ENCODE results near the gene VPS41.

The VPS41 gene

DNA sequence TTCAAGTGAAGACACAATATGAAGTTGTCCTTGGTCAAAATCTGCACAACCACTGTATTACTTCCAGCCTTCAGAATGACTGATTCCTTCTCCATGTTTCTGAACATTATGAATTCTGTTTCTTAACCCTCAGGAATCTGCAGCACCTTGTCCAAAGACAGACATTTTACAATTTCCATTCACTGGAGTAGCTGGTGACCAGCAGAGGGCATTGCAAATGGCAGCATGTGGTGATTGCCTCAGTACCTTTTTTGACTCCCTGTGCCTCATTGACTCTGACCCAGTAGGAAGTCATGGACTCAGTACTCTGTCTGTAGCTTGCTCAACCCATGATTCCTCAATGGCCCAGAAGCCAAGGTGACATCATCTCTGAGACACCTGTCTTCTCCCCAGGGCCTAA, 879 bp upstream of the VPS41 start:
- DNase-seq (ENCODE audit: low read depth, low spot score), result no peak
- no peak overlapping the region for H3K4me3 ChIP-seq (ENCODE audit: low read length)

DNA sequence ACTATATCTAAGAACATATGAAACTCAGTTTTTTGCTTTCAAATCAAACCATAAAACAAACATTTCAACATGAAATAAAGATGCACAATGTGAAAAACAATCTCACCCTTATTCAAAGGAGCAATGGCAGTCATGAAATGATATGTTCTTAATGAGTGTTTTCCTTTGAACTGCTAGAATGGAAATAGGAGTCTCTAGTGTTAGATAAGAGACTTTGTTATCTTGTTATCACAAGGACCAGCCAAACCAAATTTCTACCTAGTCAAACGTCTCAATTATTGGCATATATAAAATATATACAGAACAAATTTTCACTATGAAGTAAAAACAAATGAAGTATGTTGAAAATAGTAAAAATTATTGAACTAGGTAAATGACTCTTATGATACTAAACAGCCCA, 1.2 kb downstream of the VPS41 start:
- no peak for DNase-seq (ENCODE audit: low read depth, low spot score)
- H3K4me3 ChIP-seq (ENCODE audit: low read length), result no peak overlapping the region

DNA sequence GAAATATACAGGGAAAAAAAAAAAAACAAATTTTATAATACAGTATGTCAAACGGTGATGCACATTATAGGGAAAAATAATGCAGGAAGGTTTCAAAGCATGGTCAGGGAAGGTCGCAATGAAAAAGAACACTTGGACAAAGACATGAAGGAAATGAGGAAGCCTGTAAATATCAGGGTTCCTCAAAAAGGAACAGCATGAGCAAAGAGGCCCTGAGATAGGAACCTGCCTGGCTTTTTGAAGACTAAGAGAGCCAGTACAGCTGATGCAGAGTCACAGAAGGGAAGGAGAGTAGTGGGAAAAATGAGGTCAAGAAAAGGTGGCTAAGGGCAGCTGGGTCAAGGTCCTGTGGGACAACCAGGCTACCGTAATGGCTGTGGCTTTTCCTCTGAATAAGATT, 1.9 kb downstream of the VPS41 start:
- DNase-seq (ENCODE audit: low read depth, low spot score), result no peak
- H3K4me3 ChIP-seq (ENCODE audit: low read length), result no peak overlapping the region

DNA sequence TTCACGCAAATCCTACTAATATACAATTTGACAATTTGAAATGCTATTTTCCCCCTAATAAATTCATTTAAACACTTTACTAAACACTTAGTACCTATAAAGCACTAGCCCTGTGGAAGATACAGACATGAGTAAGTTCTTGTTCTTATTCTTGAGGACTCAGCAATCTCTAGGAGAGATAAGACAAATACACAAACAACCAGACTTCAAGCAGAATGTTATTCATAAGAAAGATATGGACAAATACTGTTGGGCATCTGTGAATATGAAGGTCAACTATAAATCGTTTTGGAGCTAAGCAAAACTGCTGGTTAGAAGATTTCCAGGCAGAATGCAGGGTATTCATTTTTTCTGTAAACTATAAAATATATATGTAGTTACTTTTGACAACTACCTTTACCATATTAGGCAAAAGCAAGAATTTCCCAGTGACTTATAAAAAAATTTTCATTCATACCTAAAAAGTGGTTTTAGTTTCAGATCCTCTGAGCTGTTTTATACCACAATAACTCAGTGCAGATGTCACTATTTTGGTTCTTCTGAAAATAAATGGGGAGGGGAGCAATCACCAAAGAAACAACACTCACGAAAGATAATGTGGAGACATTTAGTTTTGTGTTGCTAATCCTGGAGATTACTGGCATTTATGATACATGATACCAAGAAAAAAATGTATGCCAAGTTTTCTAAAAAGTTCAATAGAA, 3.8 kb downstream of the VPS41 start:
- no peak for DNase-seq (ENCODE audit: low read depth, low spot score)

DNA sequence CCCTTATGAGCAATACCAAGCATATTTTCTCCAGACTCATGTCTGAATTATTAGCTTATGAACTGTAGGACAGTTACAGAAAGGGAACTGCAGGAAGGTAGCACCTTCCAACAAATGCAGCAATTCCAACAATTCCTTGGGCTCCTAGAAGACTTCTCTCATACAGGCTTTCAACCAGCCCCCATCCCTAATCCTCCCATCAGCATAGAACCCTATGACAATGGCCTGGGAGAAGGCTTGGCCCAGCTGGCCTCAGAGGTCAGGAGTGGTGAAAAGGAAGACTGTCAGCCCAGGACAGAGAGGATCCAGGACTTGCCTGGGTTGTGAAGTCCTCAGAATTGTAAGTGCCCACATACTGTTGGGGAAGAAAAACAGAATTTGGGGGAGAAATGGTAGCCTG, 5.9 kb downstream of the VPS41 start:
- H3K4me3 ChIP-seq (ENCODE audit: low read length), result no peak overlapping the region
- no peak for DNase-seq (ENCODE audit: low read depth, low spot score)

More for the DNA sequence above, 3.8 kb downstream of the VPS41 start:
- H3K4me3 ChIP-seq (ENCODE audit: low read length), result no peak overlapping the region

DNA sequence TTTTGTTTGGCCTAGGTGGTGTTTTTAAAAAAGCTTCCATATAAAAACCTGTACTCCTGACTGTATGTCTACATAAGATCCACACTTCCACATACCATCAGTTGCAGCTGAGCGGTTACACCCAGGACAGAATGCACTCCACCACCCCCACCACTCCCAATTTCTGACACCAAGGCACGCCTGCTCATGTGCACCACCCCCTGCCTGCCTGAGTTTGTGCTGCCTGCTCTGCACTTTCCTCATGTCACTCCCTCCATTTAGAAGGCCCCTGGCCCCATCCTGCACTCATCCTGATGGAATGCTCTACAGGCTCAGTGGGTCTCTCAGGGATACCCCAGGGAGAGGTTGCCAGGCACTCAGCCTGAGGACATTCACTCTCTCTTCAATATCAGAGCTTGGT, 6.5 kb downstream of the VPS41 start:
- no peak for DNase-seq (ENCODE audit: low read depth, low spot score)
- H3K4me3 ChIP-seq (ENCODE audit: low read length), result no peak overlapping the region

DNA sequence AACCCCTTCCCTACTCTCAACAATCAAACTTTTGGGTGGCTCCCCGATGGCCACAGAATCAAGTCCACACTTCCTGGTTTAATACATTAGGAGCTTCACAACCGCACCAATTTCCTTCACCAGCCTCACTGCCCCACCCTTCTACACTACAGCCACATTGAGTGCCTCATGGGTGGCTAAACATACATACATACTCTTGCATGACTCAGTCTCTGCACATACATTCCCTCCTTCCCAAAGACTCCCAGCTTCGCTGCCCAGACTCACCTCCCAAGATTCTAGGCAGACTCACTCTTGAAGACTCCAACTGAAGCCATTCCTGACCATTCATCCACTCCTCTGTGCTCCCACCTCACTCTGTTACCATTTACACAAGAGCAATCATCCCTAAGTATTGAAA, 15.9 kb downstream of the VPS41 start:
- no peak for DNase-seq (ENCODE audit: low read depth, low spot score)
- H3K4me3 ChIP-seq (ENCODE audit: low read length), result no peak overlapping the region

DNA sequence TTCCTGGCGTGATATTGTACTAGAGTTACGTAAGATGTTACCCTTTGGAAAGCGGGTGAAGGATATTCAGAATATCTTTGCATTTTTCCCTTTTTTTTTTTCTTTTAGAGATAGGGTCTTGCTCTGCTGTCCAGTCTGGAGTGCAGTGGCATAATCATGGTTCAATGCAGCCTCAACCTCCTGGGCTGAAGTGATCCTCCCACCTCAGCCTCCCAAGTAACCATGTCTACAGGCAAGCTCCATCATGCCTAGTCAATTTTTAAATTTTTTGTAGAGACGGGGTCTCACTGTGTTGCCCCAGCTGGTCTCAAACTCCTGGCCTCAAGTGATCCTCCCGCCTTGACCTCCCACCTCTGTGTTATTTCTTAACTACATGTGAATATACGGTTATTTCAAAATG, 18.4 kb downstream of the VPS41 start:
- DNase-seq (ENCODE audit: low read depth, low spot score), result no peak
- no peak overlapping the region for H3K4me3 ChIP-seq (ENCODE audit: low read length)

DNA sequence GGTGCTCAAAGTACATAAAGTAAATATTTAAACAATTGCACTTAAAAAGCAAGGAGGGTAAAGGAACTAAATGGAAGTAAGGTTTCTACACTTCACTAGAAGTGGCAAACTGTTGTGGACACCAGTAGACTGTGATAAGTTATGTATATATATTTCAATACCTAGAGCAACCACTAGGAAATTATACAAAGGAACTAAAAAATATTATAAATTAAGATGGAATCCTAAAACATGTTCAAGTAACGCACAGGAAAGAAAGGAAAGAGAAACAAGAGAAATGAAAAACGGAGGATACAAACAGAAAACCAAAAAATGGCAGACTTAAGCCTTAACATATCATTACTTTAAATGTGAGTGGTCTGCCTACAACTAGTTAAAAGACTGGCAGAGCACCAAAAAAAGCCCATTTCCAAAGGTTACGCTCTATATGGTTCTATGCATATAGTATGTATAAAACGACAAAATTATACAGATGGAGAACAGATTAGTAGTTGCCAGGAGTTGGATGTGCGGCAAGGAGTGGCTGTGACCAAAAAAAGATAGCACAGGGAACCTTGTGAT, 19.0 kb downstream of the VPS41 start:
- no peak overlapping the region for H3K4me3 ChIP-seq (ENCODE audit: low read length)
- no peak for DNase-seq (ENCODE audit: low read depth, low spot score)

DNA sequence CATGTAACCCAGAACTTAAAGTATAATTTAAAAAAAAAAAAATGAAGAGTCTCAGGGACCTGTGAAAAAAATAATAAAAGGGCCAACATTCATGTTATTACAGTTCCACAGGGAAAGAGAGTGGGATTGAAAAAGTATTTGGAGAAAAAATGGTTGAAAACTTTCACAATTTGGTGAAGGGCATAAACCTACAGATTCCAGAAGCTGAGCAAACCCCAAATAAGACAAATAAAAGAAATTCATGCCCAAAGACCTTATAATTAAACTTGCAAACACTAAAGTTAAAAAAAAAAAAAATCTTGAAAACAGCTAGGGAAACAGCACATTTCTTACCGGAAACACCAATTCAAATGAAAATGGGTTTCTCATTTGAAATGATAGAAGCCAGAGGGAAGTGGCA, 19.9 kb downstream of the VPS41 start:
- DNase-seq (ENCODE audit: low read depth, low spot score), result no peak
- no peak overlapping the region for H3K4me3 ChIP-seq (ENCODE audit: low read length)

DNA sequence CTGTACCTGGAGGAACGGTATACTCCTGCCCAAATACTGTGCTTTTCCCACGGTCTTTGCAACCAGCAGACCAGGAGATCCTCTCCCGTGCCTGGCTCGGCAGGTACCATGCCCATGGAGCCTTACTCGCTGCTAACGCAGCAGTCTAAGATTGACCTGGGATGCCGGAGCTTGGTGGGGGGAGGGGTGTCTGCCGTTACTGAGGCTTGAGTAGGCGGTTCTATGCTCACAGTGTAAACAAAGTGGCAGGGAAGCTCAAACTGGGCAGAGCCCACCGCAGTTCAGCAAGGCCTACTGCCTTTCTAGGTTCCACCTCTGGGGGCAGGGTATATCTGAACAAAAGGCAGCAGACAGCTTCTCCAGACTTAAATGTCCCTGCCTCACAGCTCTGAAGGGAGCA, 22.7 kb downstream of the VPS41 start:
- H3K4me3 ChIP-seq (ENCODE audit: low read length), result no peak overlapping the region
- DNase-seq (ENCODE audit: low read depth, low spot score), result no peak

DNA sequence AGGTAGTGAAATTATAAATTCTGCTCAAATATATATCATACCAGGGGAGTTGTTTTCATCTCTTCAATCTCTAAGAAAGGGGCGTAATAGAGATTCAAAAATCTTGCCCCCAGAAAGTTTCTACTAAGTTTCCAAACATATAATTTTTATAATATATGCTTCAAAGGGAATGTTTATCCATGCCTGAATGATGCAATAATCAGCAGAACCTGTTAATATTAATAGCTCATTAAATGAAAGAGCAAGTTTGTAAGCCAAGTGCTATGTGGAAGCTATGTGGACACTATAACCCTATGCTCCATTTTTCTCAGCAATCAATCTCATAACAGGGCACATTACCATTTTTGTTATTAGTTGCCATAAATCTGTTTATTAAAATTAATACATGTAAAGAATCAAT, 25.3 kb downstream of the VPS41 start:
- no peak overlapping the region for H3K4me3 ChIP-seq (ENCODE audit: low read length)
- no peak for DNase-seq (ENCODE audit: low read depth, low spot score)

DNA sequence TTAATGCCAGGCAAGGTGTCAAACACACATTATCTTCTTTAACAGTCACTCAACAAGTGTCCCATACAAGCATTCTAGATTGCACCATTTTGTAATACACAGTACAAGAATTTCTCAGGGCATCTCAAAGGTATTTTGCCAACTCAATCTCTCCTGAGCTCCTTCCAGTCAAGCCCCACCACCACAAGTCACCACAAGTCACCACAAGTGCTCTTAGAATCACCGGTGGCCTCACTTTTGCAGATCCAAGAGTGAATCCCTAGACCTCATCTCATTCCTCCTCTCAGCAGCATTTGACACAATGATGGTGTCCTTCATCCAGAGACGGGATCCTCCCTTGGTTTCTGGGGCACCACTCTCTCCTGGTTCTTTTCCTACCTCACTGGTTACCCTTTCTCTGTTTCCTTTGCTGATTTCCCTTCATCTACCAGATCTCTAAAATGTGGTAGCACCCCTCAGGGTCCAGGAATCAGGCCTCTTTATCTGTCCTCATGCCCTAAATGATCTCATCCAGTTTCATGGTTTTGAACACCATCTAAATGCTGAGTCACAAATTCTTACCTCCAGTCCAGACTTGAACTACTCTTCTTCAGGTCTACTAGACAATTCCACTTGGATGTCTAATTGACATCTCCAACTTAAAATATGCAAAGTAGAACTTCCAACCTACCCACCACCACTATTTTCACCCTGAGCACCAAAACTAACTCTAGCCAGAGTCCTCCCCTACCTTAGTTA, 26.9 kb downstream of the VPS41 start:
- H3K4me3 ChIP-seq (ENCODE audit: low read length), result no peak overlapping the region
- DNase-seq (ENCODE audit: low read depth, low spot score), result no peak

DNA sequence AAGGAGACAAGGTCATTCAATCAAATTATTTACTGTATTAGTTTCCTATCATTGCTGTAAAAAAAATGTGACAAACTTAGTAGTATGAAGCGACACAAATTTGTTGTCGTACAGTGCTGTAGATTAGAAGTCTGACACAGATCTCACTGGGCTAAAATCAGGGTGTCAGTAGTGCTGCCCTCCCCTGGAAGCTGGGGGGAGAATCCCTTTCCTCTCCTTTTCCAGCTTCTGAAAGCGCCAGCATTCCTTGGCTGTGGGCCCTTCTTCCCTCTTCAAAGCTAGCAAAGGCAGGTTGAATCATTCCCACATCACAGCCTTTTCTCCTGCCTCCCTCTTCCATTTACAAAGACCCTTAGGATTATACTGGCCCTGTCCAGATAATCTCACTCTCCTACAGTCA, 28.0 kb downstream of the VPS41 start:
- H3K4me3 ChIP-seq (ENCODE audit: low read length), result no peak overlapping the region
- DNase-seq (ENCODE audit: low read depth, low spot score), result no peak

DNA sequence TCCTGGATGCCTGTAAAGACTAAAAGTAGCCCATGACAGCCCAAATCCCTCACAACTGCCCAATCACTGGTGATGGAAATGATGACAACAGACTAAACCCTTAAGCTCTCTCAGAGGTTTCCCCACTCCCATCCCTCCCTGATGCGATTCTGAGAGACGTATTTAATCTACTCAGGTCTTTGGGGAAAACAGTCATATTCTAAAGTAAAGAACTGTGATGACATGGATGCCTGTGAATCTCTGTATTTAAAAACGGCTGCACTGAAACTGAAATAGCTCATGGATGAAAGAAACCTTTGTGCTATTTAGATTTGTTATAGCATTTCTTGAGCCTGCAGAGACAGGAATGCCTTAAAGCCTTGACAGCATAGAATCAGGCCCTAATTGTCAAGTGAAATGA, 28.5 kb downstream of the VPS41 start:
- no peak for DNase-seq (ENCODE audit: low read depth, low spot score)
- H3K4me3 ChIP-seq (ENCODE audit: low read length), result no peak overlapping the region

DNA sequence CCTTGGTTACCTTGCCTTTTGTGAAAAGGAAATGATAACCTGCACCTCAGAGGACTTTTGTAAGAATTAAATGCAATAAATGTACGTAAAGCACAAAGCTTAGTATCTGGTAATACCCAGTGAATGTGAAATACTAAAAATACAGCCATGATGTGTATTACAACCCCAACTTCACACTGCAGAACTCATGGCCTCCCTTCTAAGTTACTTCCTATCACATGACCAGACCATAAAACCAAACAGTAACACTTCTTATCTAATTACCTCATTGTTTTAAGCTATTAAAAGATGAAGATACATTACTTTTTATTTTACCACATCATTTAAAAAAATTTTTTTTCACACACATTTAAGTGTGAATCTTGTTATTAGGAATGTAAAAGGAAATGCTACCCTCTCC, 29.0 kb downstream of the VPS41 start:
- DNase-seq (ENCODE audit: low read depth, low spot score), result no peak
- H3K4me3 ChIP-seq (ENCODE audit: low read length), result no peak overlapping the region

DNA sequence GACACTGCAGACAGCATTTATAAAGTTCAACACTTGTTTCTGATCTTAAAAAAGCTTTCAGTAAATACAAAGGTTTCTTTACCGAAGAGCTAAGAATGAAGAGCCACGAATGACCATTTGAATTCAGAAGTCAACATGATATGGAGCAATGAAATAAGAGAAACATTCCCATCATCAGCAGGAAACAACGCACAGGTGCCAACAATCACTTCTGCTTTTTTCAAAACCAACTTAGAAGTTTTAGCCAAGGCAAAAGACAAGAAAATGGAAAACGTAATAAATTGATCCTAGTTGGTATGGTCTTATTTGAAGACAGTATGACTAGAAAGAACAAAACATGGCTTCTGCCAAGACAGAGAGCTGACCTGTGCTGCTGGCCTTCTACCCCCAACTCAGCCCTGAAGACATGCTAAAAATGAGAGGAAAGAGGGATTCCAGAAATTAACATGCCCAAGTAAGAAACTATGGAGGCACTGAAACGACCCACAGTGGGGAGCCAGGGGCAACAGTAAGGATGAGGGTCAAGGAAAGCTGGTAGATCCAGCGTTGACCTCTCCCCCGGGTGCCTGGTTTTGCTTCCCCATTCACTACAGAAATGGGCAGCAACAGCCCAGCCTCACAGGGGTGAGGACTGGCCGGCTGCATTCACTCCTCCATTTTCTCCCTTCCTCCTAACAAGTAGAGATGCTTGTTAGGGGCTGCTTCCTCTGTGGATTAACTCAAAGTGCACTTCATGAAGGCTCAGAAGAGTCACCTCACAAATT, 30.1 kb downstream of the VPS41 start:
- DNase-seq (ENCODE audit: low read depth, low spot score), result no peak
- no peak overlapping the region for H3K4me3 ChIP-seq (ENCODE audit: low read length)

DNA sequence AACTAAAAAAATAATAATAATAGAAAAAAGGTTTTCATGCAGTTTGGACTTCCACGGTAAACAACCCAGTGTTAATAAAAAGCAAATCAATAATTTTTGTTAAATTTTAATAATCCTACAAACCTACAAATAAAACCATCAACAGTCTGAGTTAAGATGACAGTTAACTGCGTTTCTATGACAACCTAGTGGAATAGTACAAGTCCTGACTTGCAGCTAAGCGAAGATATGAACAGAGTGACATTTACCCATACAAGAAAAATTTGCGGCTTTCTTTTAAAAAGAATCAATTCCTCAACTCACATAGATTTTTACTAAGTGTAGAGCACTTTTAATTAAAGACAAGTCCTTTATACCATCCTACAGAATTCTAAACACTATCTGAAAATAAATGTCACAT, 35.6 kb downstream of the VPS41 start:
- DNase-seq (ENCODE audit: low read depth, low spot score), result no peak
- H3K4me3 ChIP-seq (ENCODE audit: low read length), result no peak overlapping the region

DNA sequence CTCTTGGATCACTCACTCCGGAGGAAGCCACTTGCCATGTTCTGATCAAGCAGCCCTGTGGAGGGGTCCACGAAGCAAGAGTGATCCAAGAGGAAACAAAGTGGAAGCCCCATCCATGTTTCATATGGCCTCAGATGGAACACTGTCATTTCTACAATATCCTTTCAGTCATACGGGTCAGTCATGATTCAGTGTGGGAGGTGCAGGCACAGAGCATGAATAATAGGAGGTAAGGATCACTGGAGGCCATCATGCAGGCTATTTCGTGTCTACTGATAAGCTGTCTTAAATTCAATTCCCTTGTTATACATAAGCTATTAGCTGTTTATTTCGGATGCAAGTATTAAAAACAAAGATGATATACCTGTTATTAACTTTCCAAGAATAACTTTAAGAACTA, 36.8 kb downstream of the VPS41 start:
- H3K4me3 ChIP-seq (ENCODE audit: low read length), result no peak overlapping the region
- no peak for DNase-seq (ENCODE audit: low read depth, low spot score)

DNA sequence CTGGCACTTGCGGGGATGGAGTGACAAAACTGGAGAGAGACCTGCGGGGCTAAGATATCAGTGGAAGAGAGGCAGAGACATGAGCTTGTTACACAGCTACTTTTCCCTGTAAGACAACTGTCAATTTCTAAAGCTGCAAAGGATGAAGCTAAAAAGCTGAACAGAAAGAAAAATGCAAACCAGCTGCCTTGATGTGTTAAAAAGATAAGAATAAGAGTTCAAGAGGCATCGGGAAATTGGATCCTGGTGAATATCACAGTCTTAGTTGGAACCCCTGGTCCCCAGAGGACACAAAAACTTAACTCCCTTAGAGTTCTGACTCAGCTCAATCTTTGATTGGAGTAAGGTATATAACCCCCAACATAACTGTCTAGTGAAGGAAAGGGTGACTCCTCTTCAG, 38.8 kb downstream of the VPS41 start:
- no peak for DNase-seq (ENCODE audit: low read depth, low spot score)
- no peak overlapping the region for H3K4me3 ChIP-seq (ENCODE audit: low read length)
